ENCODE data around the gene SSNA1.

SSNA1 gene

DNA sequence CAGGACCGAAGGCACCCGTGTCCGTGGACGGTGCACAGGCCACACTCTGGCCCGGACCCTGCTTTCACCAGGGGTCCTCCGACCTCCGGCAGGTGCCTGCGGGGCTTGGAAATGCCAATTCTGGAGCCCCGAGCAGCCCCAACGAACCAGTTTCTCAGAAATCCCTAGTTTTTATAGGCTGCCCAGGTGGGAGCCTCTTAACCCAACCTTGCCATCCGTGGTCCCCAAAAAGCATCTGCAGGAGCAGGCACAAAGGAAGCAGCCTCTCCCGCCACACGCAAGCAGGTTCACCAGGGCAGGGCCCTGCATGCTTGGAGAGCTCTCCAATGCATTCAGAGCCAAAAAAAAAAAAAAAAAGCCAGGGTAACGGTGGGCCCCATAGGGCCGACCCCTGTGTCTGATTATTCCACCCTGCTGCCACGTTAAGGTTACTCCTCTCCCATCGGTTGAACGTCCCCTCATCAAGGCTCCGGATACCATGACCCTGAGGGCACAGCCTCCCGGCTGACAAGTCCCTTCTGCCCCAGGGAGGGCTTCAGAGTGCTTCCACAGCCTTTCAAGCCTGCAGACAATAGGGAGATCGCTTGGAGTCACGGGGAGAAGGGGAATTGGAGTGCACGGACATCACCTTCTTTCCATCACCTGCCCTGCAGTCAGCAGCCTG, 12.9 kb downstream of the SSNA1 start:
- no peak for DNase-seq (ENCODE audit: low spot score)

DNA sequence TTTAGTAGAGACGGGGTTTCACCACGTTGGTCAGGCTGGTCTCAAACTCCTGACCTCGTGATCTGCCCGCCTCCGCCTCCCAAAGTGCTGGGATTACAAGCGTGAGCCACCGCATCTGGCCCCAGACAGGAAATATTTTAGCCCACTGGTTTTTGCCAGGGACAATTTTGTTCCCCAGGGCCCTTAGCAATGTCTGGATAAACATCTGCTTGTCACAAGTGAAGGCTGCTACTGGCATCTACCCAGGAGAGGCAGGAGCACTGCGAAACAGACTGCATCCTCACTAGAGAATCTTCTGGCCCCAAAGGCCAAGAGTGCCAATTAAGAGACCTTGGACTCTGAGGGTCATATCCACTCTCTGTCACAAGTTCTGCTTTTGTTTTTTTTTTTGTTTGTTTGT, 14.5 kb downstream of the SSNA1 start:
- DNase-seq (ENCODE audit: low spot score), result no peak

DNA sequence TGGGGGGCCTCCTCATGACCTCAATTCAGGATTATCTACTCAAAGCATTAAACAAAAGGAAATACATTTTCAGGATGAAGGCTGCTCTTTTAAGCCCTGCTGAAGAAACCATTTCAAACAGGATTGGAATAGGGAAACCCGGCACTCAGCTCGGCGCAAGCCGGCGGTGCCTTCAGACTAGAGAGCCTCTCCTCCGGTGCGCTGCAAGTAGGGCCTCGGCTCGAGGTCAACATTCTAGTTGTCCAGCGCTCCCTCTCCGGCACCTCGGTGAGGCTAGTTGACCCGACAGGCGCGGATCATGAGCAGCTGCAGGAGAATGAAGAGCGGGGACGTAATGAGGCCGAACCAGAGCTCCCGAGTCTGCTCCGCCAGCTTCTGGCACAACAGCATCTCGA, 16.3 kb downstream of the SSNA1 start:
- no peak for DNase-seq (ENCODE audit: low spot score)

DNA sequence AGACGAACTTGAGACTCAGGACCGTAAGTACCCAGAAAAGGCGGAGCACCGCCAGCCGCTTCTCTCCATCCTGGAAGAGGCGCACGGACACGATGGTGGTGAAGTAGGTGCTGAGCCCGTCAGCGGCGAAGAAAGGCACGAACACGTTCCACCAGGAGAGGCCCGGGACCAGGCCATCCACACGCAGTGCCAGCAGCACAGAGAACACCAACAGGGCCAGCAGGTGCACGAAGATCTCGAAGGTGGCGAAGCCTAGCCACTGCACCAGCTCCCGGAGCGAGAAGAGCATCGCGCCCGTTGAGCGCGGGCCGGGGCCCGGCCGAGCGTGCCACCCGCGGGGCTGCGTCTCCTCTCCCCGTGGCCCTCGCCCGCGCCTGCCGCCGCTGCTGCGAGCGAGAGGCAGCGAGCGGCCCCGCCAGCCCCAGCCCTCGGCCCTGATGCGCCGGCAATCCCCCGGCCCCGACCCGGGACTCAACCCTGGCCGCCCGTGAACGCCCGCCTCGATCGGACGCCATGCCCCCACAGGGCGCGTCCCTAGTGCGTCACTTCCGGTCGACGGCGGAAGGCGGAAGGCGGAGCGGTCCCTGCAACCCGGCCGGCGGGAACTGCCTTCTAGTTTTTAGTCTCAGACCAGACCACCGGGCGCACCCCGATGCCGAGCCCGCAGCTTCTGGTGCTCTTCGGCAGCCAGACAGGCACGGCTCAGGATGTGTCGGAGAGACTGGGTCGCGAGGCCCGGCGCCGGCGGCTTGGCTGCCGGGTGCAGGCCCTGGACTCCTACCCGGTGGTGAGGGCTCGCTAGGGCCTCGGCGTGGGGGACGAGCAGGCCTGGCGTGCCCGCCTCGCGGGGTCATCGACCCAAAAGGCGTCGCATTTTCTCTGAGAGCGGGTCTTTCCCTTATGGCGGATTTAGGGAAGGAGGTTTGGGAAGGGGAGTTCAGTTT, 16.9 kb downstream of the SSNA1 start, which contains the start of the genes NDOR1 and TMEM203:
Gene NDOR1 (plus strand): TSS at position 575 of the 944 bp plus-strand sequence. CDS start 78 bp downstream, at position 653.
Gene TMEM203 (minus strand): TSS at position 523 of the 944 bp plus-strand sequence. CDS start 234 bp downstream, at position 289.
- DNase-seq (ENCODE audit: low spot score), result peak; percentile 90

DNA sequence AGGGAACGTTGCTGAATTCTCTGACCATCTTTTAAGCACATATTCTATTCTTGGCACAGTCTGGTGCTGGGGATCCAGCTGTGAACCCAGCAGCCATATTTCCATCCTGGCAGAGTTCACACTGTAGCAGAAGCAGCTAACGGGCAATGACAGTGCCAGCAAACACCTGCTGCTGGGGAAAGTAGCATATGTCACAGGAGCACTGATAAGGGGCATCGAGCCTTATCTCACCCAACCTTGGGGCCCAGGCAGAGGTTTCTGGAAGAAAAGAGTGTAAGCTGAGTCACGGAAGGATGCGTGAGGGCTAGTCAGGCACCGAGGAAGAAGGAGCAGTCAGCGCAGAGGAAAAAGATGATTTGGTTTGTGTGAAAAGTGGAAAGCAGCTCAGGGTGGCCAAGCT, 18.1 kb downstream of the SSNA1 start:
- DNase-seq (ENCODE audit: low spot score), result no peak

DNA sequence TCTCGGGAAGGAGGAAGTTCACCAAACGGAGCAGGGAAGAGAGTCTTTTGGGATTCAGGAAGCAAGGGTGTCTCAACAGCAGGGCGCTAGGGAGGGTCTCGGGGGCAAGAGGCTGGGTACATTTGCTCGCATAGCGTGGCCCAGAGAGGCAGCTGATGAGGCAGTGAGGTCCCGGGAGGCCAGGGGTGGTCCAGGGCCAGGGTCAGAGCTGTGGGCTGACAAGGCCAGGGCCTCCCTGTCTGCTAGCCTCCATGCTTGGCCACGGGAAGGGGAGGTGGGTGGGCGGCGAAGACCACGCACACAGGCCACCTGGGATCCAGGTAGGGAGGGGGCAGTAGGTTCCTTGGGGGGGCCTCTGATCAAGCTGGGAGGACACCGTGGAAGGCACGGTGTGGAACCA, 23.1 kb downstream of the SSNA1 start:
- no peak for DNase-seq (ENCODE audit: low spot score)

DNA sequence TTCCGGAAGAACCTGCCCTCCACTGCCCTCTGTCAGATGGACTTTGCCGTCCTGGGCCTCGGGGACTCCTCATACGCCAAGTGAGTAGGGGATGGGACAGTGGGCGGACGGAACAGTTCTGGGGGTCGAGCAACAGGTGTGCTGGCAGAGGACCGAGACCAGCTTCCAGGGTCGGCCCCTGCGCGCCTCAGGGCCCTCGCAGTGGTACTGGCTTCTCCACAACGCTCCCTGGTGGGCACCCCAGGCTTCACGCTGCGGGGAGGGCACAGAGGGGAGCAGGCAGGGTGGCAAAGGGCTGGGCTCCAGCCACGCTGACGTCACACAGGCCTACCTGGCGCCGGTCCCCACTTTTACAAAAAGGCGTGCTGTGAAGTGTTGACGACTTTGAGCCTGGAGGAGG, 24.0 kb downstream of the SSNA1 start:
- no peak for DNase-seq (ENCODE audit: low spot score)

DNA sequence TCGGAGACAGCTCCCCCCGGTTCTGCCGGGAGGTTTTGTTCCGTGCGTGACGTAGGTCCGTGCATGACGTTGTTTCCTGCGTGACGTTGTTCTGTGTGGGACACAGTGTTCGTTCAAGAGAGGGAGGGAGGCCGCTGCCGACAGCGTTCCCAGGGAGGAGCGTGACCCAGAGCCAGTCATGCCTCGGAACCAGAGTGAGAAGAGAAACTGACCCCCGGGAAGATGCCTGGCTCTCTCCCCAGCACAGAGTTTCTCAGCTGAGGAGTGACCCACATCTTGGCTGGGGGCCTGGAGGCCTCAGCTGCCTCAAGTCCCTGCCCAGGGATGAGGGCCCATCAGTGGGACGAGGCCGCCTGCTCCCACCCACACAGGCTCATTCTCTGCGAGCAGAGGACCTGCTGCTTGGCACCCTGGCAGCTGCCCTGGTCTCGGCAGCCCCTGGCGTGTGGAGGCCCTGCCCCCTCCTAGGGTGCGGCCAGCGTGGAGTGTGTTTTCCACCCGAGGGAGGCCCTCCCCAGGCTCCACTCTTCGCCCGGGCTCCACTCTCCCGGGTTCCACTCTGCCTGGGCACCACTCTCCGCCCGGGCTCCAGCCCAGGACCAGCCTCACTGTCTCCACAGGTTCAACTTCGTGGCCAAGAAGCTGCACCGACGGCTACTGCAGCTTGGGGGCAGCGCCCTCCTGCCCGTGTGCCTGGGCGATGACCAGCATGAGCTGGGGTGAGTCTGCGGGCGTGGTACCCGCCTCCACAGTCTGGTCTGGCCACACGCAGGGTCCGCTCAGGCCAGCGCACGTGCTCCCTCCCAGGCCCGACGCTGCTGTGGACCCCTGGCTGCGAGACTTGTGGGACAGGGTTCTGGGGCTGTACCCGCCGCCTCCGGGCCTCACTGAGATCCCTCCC, 24.9 kb downstream of the SSNA1 start:
- DNase-seq (ENCODE audit: low spot score), result no peak

DNA sequence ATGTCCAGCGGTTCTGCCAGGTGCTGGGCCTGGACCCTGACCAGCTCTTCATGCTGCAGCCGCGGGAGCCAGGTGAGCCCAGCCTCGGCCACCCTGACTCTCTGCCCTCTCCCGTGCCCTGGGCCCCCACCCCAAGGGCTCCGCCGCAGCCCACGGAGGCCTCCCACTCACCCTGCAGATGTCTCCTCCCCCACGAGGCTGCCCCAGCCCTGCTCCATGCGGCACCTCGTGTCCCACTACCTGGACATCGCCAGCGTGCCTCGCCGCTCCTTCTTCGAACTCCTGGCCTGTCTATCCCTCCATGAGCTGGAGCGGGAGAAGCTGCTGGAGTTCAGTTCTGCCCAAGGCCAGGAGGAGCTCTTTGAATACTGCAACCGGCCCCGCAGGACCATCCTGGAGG, 26.1 kb downstream of the SSNA1 start:
- no peak for DNase-seq (ENCODE audit: low spot score)

DNA sequence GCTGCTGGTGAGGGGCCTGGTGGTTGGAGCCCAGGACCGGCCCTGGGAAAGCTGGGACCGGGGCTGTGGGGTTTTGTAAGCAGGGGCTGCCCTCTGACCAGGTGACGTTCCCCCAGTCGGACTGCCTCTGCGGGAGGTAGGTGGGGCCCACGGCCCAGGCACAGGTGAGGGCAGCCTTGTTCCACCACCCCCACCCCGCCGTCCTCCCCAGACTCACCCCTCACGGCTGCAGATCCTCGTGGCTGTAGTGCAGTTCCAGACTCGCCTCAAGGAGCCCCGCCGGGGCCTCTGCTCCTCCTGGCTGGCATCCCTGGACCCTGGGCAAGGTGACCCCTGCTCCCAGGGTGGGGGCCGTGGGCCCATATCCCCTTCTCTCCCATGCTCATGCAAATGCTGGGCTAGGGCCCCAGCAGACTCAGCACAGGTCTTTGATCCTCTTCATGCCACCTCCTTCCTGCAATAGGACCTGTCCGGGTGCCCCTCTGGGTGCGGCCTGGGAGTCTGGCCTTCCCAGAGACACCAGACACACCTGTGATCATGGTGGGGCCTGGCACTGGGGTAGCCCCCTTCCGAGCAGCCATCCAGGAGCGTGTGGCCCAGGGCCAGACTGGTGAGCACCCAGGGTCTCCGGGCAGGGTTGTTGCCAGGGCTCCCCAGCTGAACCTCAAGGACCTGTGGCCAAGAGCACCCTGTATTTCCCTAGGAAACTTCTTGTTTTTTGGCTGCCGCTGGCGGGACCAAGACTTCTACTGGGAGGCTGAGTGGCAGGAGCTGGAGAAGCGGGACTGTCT, 26.9 kb downstream of the SSNA1 start:
- no peak for DNase-seq (ENCODE audit: low spot score)

DNA sequence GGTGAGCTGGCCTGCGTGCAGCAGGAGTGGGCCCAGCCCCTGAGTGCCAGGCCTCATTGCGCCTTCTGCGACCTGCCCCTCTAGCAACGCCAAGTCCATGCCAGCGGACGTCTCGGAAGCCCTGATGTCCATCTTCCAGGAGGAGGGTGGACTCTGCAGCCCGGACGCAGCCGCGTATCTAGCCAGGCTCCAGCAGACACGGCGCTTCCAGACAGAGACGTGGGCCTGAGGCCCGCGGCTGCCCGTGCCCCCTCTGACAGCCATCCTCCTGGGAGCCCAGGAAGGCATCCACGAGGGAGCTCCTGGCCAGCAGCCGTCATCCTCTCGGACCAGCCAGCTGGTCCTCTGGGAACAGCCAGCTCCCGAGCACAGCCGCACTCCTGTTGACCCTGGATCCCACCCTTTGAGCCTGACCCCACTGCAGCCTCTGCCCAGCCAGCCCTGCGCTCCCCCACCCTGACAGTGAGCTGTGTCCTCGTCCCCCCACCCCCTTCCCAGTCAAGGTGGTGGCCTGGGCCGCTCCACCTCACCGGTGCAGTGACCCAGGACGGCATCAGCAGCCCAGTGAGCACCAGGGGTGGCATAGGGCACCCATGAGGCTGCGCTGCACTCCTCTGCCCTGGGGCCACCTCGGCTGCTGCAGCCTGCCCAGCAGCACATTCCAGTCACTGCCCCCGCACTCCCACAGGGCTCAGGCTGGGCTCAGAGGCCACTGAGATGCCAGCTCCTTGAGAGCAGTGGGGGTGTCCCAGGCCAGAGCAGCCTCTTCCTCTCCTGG, 27.9 kb downstream of the SSNA1 start:
- DNase-seq (ENCODE audit: low spot score), result no peak

DNA sequence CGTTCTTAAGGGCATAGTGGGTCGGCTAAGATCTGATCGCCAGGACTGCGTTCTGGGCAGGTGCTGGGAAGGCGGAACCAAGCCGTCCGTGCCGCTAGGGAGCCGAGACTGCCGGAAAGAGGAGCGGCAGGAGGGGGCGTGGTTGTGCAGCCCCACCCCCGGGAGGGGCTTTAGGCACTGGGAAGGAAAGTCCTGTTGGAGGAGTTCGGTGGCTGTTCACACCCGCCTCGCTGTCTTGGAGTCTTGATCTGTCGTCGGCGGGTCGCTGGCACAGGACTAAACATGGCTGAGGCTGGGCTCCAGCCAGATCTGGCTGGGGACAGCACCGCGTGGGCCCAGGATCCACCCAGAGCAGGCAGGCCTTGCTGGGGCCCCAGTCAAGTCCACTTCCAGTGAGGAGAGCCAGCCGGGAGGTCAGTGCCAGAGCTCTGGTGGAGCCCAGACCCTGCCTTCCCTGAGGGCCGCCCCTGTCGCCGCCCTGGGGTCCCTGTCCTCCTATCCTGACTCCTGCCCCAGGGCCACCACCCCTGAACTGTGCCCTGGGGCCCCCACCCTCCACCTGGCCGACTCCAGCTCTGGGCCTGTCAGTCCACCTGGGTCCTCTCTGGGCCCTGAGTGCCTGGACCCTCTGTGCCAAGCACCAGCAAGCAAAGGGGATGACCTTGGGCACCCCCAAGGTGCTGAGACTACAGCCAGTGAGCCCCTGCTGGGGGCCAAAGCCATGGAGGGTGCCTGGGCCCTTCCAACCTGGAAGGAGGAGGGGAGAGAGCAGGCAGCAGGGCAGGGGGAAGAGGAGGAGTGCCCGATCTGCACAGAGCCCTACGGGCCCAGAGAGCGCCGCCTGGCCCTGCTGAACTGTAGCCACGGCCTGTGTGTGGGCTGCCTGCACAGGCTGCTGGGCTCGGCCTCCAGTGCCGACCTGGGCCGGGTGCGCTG, 29.1 kb downstream of the SSNA1 start:
- DNase-seq (ENCODE audit: low spot score), result no peak

DNA sequence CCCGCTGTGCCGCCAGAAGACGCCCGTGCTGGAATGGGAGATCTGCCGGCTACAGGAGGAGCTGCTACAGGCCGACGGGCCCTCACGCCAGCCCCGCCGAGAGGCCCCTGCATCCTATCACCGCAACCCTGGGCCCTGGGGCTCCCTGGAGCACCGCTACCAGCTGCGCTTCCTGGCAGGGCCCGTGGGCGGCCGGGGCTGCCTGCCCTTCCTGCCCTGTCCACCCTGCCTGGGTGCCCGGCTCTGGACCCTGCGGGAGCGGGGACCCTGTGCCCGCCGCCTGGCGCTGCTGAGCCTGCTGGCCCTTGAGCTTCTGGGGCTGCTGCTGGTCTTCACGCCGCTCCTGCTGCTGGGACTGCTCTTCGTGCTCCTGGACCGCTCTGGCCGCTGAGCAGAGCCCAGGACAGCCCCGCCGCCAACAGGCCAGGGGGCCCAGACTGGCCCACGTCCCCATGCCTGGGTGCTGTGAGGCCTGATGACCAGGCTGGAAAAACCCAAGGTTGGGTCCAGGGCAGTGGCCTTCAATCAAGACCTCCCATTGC, 29.8 kb downstream of the SSNA1 start:
- DNase-seq (ENCODE audit: low spot score), result no peak

DNA sequence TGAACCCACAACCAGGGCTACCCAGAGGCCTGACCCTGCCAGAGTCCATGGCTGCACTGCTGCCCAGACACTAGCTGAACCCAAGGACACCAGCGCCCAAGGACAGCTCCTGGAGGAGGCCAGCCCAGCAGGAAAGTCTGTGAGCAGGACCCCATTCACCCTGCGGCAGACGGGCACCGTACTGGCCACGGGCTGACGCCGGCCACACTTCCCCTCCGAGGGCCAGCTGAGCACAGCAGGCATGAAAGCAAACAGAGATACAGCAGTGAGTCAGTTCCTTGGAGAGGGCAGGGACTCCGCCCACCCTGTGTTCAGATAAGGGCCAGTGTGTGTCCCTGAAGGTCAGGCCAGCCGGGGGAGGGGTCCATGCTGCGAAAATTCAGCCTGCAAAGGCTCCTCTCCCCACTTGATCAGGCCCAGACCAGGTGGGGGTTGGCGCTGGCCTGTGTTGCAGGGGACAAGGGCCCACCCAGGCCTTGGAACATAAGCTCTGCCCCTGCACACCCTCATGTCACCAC, 30.3 kb downstream of the SSNA1 start:
- no peak for DNase-seq (ENCODE audit: low spot score)

DNA sequence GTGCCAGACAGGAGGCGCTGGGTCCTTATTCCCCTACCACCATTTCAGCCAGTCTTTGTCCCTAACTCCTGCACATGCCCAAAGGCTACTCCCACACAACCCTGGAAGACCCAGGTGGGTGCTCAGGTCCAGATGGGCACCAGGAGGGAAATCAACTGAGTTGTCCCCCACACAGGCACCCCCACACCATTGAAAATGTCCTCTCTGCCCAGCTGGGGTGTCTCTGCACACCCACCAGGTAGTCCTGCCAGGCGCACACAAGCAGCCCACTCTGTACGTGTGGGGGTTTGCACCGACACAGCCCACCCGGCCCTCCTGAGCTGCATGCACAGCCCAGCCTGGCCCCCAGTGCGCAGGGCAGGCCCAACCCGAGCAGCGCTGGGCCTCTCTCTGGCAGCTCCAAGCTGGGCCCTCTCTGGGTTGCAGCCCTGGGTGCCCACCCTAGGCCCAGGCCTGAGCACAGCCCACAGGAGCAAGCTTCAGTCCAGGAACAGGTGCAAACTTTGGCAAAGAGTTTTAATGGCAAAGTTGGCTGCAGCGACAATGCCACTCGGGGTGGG, 31.4 kb downstream of the SSNA1 start:
- no peak for DNase-seq (ENCODE audit: low spot score)

DNA sequence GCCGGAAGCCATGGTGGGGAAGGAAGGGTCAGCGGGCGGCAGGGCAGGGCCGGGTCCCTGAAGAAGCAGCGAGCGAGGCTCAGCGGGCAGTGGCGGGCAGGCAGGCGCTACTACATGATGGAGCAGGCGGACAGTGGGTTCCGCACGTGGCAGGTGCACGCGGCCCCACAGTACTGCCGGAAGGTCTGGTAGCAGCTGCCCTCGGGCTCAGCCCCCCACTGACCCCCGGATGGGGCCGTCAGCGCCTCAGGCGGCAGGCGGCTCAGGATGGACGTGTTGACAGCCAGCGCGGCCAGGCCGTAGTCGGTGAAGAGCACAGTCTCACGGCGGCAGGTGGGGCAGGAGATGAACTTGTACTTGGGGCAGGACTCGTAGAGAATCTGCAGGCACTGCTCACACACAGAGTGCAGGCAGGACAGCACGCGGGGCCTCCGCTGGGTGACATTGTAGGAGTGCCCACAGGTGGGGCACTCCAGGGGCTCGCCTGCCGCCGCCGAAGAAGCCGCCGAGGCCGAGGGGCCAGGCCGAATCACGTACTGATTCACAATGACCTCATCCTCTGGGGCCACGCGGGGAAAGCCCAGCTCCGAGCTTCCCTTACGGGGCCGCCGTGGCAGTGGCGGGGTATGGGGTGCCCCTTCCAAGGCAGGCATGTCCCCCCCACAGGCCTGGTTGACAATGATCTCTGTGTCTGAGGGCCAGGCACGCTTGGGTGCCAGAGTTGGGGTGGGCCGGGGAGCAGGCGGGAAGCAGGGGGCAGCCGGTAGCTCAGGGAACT, 32.0 kb downstream of the SSNA1 start:
- DNase-seq (ENCODE audit: low spot score), result no peak

DNA sequence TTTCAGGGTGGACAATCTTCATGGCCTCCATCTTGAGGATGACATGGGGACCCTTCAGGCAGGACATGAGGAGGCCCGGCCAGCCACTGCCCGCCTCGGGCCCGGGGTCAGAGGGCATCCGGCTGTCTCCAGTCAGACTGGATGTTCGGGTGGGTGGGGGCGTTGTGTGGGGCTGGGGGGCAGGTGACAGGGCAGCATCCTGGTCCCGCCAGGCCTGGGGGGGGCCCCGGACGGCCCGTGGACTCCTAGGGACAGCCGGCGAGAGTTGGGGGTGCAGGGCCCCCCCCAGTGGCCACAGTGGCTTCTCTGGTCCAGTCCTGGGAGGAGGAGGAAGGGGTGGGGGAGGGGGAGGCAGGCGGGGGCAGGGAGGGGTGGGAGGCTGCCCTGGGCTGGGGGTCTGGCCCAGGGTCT, 32.6 kb downstream of the SSNA1 start:
- no peak for DNase-seq (ENCODE audit: low spot score)
